Gastrocnemius medialis (tissue), 4 donors: ENCODE measurements around the gene TFB2M. TPM values are rescaled to one million over a fixed set of nuclear protein-coding genes. Genes with fewer than 3 reads are reported as not detected.

Experiments
- ATAC-seq, 2 donors: fragments of 150-250 bp; one replicate each; pipeline ENCODE4 v1.9.1; 2016
- DNase-seq, 2 donors: peaks; one replicate each; pipeline ENCODE4 v3.0.0-alpha.2; 2019
- H3K27ac ChIP-seq, 4 donors: fragments of 200-600 bp; sonication (generic); 1 replicate in 1 of 4; 2 replicates in 3 of 4; pipeline ENCODE4 v1.5.1; 2016 to 2018; ENCODE audit warnings: mild to moderate bottlenecking in 2 of 4, moderate library complexity in 1 of 4
- H3K27me3 ChIP-seq, 3 donors: fragments of 200-600 bp; sonication (generic) in 2 of 3; 1 replicate in 1 of 3; 2 replicates in 2 of 3; pipeline versions ENCODE4 v1.5.1 to v1.6.0; 2016 to 2019; ENCODE audit warnings: mild to moderate bottlenecking in 1 of 3, moderate library complexity in 1 of 3
- H3K36me3 ChIP-seq, 2 donors: fragments of 200-600 bp; sonication (generic) in 1 of 2; one replicate each; pipeline ENCODE4 v1.5.1; 2017 to 2018
- H3K4me1 ChIP-seq, 2 donors: fragments of 200-600 bp; sonication (generic) in 1 of 2; one replicate each; pipeline ENCODE4 v1.5.1; 2016 to 2017; ENCODE audit warnings: mild to moderate bottlenecking in 2 of 2
- H3K4me3 ChIP-seq, 4 donors: fragments of 200-600 bp; sonication (generic) in 3 of 4; 1 replicate in 1 of 4; 2 replicates in 3 of 4; pipeline ENCODE4 v1.5.1; 2016 to 2019; ENCODE audit warnings: mild to moderate bottlenecking in 2 of 4
- H3K9me3 ChIP-seq, 3 donors: fragments of 200-600 bp; sonication (generic) in 2 of 3; 1 replicate in 1 of 3; 2 replicates in 2 of 3; pipeline ENCODE4 v1.5.1; 2016 to 2019
- POLR2A ChIP-seq, 2 donors: fragments of 450-650 bp; IDR thresholded peaks; one replicate each; pipeline ENCODE4 v1.6.1; 2017; ENCODE audit warnings: antibody characterized with exemption in 2 of 2, mild to moderate bottlenecking in 2 of 2, moderate library complexity in 2 of 2
- in situ Hi-C, 4 donors: fragments of 200-750 bp; cut with MboI; loops; one replicate each; pipeline versions ENCODE4 v1.15.0 to v1.8.0; 2017; ENCODE audit warnings: low sequenced_read_pairs in 4 of 4
- intact Hi-C: fragments of 100-400 bp; cut with DNase I; formaldehyde crosslinking; loops from one replicate; pipeline ENCODE4 v1.15.1; 2023; ENCODE audit warnings: low total_unique reads
- total RNA-seq, 4 donors: library from RNA; depleted of rRNA; stranded (reverse); fragments of >200 nt; gene quantifications; one replicate each; pipeline versions ENCODE4 v1.1.0 to v1.2.3, GENCODE V29; 2016
- TF ChIP-seq, protein P1 (sequence below), 5 experiments: fragments of 450-650 bp in 3 of 5; fragments of 200-600 bp in 2 of 5; sonication (generic) in 2 of 5; IDR thresholded peaks in 4 of 5; conservative IDR thresholded peaks in 1 of 5; 1 replicate in 4 of 5; 2 replicates in 1 of 5; pipeline ENCODE4 v1.5.1; 2016 to 2019; ENCODE audit warnings: antibody characterized with exemption in 5 of 5, mild to moderate bottlenecking in 3 of 5, moderate library complexity in 3 of 5

The TFB2M gene
- total RNA-seq, 4 donors from 2014 or later: 18.9 to 33.1 (median 21.2) TPM

- no peak for TF ChIP-seq POLR2A (IDR thresholded peaks at IDR 0.05)
- TF ChIP-seq, protein P1, sequence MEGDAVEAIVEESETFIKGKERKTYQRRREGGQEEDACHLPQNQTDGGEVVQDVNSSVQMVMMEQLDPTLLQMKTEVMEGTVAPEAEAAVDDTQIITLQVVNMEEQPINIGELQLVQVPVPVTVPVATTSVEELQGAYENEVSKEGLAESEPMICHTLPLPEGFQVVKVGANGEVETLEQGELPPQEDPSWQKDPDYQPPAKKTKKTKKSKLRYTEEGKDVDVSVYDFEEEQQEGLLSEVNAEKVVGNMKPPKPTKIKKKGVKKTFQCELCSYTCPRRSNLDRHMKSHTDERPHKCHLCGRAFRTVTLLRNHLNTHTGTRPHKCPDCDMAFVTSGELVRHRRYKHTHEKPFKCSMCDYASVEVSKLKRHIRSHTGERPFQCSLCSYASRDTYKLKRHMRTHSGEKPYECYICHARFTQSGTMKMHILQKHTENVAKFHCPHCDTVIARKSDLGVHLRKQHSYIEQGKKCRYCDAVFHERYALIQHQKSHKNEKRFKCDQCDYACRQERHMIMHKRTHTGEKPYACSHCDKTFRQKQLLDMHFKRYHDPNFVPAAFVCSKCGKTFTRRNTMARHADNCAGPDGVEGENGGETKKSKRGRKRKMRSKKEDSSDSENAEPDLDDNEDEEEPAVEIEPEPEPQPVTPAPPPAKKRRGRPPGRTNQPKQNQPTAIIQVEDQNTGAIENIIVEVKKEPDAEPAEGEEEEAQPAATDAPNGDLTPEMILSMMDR (IDR thresholded peaks at IDR 0.05 in 4 of 5, conservative IDR thresholded peaks at IDR 0.05 in 1 of 5): no peak
- Histone ChIP-seq H3K4me3 (no peak overlapping the region), H3K27me3 (no peaks in the 10 kb centered on the region), H3K9me3 (no peaks in the 10 kb centered on the region), H3K27ac (peak overlapping the region; percentile 32 to 55 (median 40)), H3K4me1 (peaks cover 27 to 37% of the 10 kb centered on the region in 2 donors), H3K36me3 (peaks cover 0 to 23% of the 10 kb centered on the region in 2 donors)
- ATAC-seq (no peak), DNase-seq (no peak)
- intact Hi-C loops (no loop called here), in situ Hi-C loops (no loop called here)
Observed at GRCh38 chr1:246597971-246598370, 31.9 kb upstream of the TFB2M start.

- in situ Hi-C loops: no loop called here
- H3K4me3 ChIP-seq: no peak overlapping the region
- ATAC-seq: peak; percentile 24 to 29
- peak overlapping the region; percentile 32 to 55 (median 40) for H3K27ac ChIP-seq
- TF ChIP-seq, protein P1 (IDR thresholded peaks at IDR 0.05 in 4 of 5, conservative IDR thresholded peaks at IDR 0.05 in 1 of 5): no peak
- TF ChIP-seq POLR2A (IDR thresholded peaks at IDR 0.05): no peak
- intact Hi-C loops: no loop called here
- no peak for DNase-seq
- H3K9me3 ChIP-seq: no peaks in the 10 kb centered on the region
- H3K27me3 ChIP-seq: no peaks in the 10 kb centered on the region
- peaks cover 23 to 33% of the 10 kb centered on the region in 2 donors for H3K4me1 ChIP-seq
- peaks cover 0 to 29% of the 10 kb centered on the region in 2 donors for H3K36me3 ChIP-seq
Observed at GRCh38 chr1:246597340-246597739, 31.3 kb upstream of the TFB2M start.

- in situ Hi-C loops (no loop called here), intact Hi-C loops (no loop called here)
- H3K36me3 ChIP-seq: peaks cover 0 to 39% of the 10 kb centered on the region in 2 donors
- DNase-seq: no peak
- H3K4me3 ChIP-seq: no peak overlapping the region
- H3K4me1 ChIP-seq: peaks cover 17 to 26% of the 10 kb centered on the region in 2 donors
- no peaks in the 10 kb centered on the region for H3K9me3 ChIP-seq
- H3K27me3 ChIP-seq: no peaks in the 10 kb centered on the region
- TF ChIP-seq, protein P1 (IDR thresholded peaks at IDR 0.05 in 4 of 5, conservative IDR thresholded peaks at IDR 0.05 in 1 of 5): no peak
- no peak for TF ChIP-seq POLR2A (IDR thresholded peaks at IDR 0.05)
- no peak overlapping the region for H3K27ac ChIP-seq
- ATAC-seq: no peak
Observed at GRCh38 chr1:246595146-246595545, 29.1 kb upstream of the TFB2M start.

DNA sequence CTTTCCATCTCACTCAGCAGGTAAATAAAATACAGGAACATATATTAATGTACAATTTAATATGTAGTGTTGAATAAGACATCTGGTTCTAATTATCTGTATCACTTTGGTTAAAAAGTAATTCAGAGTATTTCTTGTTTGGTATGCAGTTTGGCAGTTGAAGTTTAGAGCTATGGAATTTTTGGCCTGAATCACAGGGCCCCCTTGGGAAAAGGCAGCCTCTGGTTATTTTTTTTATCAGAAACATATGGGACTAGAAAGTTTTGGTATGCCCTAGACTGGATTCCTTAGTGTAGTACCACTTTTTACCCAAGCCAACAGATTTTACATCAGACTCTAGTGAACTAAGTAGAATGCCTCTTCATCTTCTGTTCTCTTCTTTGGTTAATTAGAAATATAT, 26.6 kb upstream of the TFB2M start:
- TF ChIP-seq, protein P1 (IDR thresholded peaks at IDR 0.05 in 4 of 5, conservative IDR thresholded peaks at IDR 0.05 in 1 of 5): no peak
- no peak for TF ChIP-seq POLR2A (IDR thresholded peaks at IDR 0.05)
- Histone ChIP-seq H3K9me3 (no peaks in the 10 kb centered on the region), H3K4me3 (no peak overlapping the region), H3K4me1 (peaks cover 17 to 28% of the 10 kb centered on the region in 2 donors), H3K36me3 (peaks cover 0 to 39% of the 10 kb centered on the region in 2 donors), H3K27me3 (no peaks in the 10 kb centered on the region), H3K27ac (peak overlapping the region in 1 of 4 donors; percentile 4)
- in situ Hi-C loops: no loop called here
- intact Hi-C loops: no loop called here
- DNase-seq: no peak
- ATAC-seq: no peak

DNA sequence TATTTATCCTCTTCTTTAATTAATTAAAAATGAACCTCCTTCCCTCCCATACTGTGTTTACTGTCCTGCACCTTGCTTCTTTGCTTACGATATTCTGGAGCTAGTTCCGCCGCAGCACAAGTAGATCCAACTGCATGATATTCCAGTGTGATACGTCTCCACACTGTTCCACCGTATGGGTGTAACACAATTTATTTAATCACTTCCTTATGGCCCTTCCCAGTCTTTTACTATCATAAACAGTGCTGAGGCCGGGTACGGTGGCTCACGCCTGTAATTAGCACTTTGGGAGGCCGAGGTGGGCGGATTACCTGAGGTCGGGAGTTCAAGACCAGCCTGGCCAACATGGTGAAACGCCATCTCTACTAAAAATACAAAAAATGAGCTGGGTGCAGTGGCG, 25.9 kb upstream of the TFB2M start:
- TF ChIP-seq POLR2A (IDR thresholded peaks at IDR 0.05): no peak
- TF ChIP-seq, protein P1 (IDR thresholded peaks at IDR 0.05 in 4 of 5, conservative IDR thresholded peaks at IDR 0.05 in 1 of 5): no peak
- no peak overlapping the region for H3K27ac ChIP-seq
- no peak for DNase-seq
- ATAC-seq: no peak
- H3K9me3 ChIP-seq: no peaks in the 10 kb centered on the region
- H3K36me3 ChIP-seq: peaks cover 0 to 39% of the 10 kb centered on the region in 2 donors
- in situ Hi-C loops: no loop called here
- H3K27me3 ChIP-seq: no peaks in the 10 kb centered on the region
- no peak overlapping the region for H3K4me3 ChIP-seq
- intact Hi-C loops: no loop called here
- H3K4me1 ChIP-seq: peaks cover 15 to 28% of the 10 kb centered on the region in 2 donors
